ENCODE results near the gene VAV3.

Gene VAV3

GRCh38 chr1:107981277-107981676 is 16.3 kb upstream of the VAV3 start:
- H3K4me3 ChIP-seq (ENCODE audit: low read length) = no peak overlapping the region
- DNase-seq (ENCODE audit: low read depth) = no peak
- TF ChIP-seq CTCF (conservative IDR thresholded peaks at IDR 0.05; ENCODE audit: low read length) = no peak

GRCh38 chr1:107979926-107980325 is 14.9 kb upstream of the VAV3 start:
- H3K4me3 ChIP-seq (ENCODE audit: low read length) = no peak overlapping the region
- TF ChIP-seq CTCF (conservative IDR thresholded peaks at IDR 0.05; ENCODE audit: low read length) = no peak
- no peak for DNase-seq (ENCODE audit: low read depth)

GRCh38 chr1:107979088-107979487 is 14.1 kb upstream of the VAV3 start:
- no peak for DNase-seq (ENCODE audit: low read depth)

GRCh38 chr1:107976836-107977235 is 11.9 kb upstream of the VAV3 start:
- H3K4me3 ChIP-seq (ENCODE audit: low read length) = no peak overlapping the region
- no peak for DNase-seq (ENCODE audit: low read depth)
- no peak for TF ChIP-seq CTCF (conservative IDR thresholded peaks at IDR 0.05; ENCODE audit: low read length)

More at GRCh38 chr1:107979088-107979487, 14.1 kb upstream of the VAV3 start:
- TF ChIP-seq CTCF (conservative IDR thresholded peaks at IDR 0.05; ENCODE audit: low read length) = no peak
- no peak overlapping the region for H3K4me3 ChIP-seq (ENCODE audit: low read length)

- no peak for TF ChIP-seq CTCF (conservative IDR thresholded peaks at IDR 0.05; ENCODE audit: low read length)
- DNase-seq (ENCODE audit: low read depth) = no peak
- H3K4me3 ChIP-seq (ENCODE audit: low read length) = no peak overlapping the region
These were observed 11.5 kb upstream of the VAV3 start for GRCh38 chr1:107976431-107976830.

- no peak for DNase-seq (ENCODE audit: low read depth)
These were observed 10.9 kb upstream of the VAV3 start for GRCh38 chr1:107975851-107976250.

GRCh38 chr1:107974090-107974489 is 9.1 kb upstream of the VAV3 start:
- no peak overlapping the region for H3K4me3 ChIP-seq (ENCODE audit: low read length)
- no peak for DNase-seq (ENCODE audit: low read depth)
- no peak for TF ChIP-seq CTCF (conservative IDR thresholded peaks at IDR 0.05; ENCODE audit: low read length)

More at GRCh38 chr1:107975851-107976250, 10.9 kb upstream of the VAV3 start:
- TF ChIP-seq CTCF (conservative IDR thresholded peaks at IDR 0.05; ENCODE audit: low read length) = no peak
- H3K4me3 ChIP-seq (ENCODE audit: low read length) = no peak overlapping the region

Measured in AG10803 (cell line).